ENCODE data around the gene POLR2B.

DNA sequence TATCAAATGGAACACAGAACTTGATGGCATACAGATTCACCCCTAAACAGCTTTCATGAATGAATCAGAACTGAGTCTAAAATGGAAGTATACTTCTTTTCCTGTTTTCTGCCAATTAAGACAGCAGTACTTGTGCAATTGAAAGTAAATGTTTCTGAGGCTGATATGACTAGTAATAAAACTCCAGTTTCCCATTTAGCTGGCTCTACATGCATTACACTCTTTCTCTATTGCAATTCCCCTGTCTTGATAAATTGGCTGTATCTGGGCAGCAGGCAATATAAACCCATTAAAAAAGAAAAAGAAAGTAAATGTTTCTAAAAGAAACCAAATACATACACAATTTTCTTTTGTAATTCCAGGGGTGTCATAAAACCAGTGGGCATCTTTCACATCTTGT, 5.9 kb upstream of the POLR2B start:
- TF ChIP-seq, protein P1, sequence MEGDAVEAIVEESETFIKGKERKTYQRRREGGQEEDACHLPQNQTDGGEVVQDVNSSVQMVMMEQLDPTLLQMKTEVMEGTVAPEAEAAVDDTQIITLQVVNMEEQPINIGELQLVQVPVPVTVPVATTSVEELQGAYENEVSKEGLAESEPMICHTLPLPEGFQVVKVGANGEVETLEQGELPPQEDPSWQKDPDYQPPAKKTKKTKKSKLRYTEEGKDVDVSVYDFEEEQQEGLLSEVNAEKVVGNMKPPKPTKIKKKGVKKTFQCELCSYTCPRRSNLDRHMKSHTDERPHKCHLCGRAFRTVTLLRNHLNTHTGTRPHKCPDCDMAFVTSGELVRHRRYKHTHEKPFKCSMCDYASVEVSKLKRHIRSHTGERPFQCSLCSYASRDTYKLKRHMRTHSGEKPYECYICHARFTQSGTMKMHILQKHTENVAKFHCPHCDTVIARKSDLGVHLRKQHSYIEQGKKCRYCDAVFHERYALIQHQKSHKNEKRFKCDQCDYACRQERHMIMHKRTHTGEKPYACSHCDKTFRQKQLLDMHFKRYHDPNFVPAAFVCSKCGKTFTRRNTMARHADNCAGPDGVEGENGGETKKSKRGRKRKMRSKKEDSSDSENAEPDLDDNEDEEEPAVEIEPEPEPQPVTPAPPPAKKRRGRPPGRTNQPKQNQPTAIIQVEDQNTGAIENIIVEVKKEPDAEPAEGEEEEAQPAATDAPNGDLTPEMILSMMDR (conservative IDR thresholded peaks at IDR 0.05 in 1 of 2, IDR thresholded peaks at IDR 0.05 in 1 of 2; ENCODE audit: extremely low read depth in 1 of 2, insufficient read depth in 1 of 2, low read depth in 1 of 2, low read length in 2 of 2), result no peak
- TF ChIP-seq EZH2 (IDR thresholded peaks at IDR 0.05; ENCODE audit: borderline replicate concordance, low read length), result no peak
